HG03460 (cell line): ENCODE data around the gene ROCK1.

Experiments
- ATAC-seq: cut with Tn5 transposase; IDR thresholded peaks from one replicate; pipeline ENCODE4 v1.9.1; 2021; ENCODE audit not compliant: unreplicated experiment

Gene ROCK1

DNA sequence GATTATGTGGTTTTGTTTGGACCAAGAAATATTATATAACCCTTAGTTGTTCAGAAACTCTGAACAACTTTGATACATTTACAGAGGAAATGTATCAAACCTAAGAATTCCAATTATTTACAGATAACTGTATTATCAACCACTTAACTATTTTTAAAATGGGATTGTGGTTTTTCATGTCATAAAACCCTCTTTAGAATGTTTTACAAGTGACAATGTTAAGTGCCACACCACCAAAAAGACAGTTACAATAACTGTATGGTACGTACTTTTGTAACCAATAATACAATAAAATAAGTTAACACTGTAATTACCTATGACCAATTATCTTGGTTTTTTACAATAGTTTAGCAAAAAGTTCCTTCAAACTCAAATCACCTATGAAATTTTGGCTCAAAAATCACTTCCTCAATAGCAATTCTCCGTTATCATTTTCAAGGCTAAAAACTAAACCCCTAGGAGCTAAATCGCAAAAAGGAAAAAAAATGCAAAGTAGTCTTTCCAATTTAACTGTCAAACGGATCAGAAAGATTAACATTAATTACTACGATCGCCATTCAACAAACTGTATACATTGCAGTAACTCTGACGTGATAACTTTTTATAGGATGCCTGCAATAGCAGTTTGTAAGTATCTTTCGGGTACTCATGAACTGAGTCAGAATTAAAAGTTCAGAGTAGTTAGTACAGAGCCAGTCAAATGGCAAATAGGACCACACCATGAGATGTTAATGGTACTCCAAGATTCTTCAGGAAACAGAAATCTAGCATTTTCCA is 1.5 kb downstream of the ROCK1 start:
- ATAC-seq, result no peak

DNA sequence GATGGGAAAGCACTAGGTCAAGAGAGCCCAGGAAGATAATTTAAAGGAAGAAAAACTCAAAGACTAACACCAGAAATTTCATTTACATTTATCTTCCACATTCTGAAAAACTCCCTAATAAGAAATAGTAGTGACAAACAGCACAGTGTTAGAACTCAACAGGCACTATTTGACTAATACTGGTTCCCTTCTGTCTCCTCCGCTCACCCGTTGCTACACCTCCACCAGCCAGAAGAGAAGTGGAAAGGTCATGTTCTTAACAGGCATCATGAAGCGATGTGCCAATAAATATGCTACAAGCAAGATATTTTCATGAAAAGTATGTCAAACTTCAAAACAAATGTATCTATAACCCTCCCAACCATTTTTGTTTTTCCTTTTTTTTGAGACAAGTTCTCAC is 5.7 kb downstream of the ROCK1 start:
- ATAC-seq, result no peak

DNA sequence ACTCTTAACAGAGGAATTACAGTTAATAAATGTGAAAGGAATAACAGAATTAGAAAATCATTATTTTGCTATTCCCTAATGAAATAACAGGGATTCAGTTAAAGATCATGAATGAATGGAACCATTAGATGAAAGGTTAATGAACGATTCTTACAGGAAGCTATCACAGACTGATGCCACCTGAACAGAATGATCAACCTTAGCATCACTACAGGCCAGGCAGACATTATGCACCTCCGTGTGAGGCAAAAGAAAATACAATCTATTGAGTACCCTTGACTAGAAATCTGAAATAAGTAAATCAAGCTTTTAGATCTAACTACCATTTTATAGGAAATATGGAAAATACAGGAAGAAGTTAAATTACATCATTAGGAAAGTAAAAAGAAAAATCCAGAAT is 10.4 kb downstream of the ROCK1 start:
- no peak for ATAC-seq

DNA sequence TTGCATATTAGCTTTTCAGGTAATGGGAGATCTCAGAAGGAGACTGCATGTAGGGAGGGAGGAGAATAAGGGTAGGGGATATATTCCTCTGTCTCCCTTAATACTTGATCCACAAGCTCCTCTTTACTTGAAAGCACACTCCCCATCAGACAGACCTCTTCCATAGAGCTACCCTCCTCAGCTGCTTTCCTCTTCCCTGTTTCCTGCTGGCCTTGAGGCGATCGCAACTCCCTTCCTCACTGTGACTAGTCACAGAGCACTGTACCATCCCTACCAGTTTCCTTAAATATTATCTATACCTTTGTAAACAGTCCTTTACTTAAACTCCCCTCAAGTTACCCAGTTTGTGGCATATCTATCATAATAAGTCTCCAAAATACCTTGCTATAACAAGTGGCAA is 10.9 kb downstream of the ROCK1 start:
- no peak for ATAC-seq

DNA sequence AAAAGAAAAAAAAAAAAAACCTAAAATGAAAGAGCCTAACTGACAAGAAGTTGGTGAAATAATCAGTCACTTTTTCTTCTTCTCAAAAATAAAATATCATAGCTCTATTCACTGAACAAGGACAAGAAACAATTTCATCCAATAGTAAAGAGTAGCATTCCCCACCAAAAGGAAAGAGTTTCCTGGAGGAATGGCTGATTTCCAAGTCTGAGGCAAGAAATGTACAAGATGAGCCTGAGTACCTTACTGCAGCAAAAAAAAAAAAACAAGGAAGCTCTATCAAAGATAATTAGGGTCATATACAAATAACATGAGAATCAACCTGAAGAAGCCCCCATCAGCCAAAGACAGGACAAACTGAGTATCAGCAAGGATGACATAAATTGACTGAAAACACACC is 11.5 kb downstream of the ROCK1 start:
- no peak for ATAC-seq

DNA sequence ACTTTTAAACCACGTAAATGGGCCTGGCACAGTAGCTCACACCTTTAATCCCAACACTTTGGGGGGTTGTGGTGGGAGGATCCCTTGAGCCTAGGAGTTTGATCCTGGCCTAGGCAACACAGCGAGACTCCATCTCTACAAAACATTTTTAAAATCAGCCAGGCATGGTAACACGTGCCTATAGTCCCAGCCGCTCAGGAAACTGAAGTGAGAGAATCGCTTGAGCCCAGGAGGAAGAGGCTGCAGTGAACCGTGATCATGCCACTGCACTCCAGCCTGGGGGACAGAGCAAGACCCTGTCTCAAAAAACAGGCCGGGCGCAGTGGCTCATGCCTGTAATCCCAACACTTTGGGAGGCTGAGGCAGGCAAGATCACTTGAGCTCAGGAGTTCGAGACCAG is 12.2 kb downstream of the ROCK1 start:
- peak; percentile 71 for ATAC-seq

DNA sequence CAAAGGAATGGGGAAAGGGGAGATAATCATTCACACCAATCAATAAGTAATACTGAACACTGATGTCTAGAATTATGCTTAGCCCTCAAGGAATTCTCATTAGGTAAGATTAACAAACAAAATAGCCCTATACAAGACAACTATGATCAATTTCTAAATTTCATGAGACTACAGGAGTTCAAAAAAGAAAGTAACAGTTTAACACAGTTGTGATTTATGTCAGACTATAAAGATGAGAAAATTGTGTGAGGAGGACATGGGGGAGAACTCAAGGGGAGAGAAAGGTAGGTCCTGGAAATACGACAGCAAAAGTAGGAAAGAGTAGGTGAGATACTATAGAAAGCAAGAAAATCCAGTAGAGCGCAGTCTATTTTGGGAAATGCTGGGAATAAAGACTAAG is 14.9 kb downstream of the ROCK1 start:
- no peak for ATAC-seq

DNA sequence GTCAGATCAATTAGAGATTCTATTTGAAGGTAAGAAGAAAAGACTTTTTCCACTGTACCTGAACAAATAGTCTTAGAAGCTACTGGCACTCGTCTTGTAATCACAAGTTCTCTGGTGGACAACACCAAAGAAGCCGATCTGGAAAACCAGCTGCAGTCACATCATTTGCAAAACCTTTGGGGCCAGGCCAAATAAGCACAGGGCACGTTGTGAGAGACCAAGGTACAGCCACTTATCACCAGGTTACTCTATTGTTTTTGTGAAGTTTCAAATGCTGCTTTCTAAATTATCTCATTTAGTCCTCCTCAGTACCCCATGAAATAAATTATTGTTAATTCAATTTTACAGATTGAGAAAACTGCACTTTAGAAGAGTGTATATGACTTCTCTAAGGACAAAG is 18.5 kb downstream of the ROCK1 start:
- no peak for ATAC-seq

DNA sequence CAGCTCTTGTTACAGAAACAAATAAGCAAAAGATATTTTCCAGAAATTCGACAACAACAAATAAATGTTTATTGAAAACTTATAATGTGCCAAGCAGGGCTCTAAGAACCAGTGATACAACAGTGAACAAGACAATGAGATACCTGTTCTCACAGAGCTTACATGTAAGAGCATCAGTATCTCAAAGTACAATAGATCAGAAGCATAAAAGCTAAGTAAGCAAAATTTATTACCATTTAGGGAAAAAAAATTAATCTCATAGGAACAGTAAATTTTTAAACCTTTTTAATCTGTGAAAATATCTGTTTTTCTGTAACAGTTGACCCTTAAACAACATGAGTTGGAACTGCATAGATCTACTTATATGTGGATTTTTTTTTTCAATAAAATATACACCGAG is 20.9 kb downstream of the ROCK1 start:
- ATAC-seq, result no peak

DNA sequence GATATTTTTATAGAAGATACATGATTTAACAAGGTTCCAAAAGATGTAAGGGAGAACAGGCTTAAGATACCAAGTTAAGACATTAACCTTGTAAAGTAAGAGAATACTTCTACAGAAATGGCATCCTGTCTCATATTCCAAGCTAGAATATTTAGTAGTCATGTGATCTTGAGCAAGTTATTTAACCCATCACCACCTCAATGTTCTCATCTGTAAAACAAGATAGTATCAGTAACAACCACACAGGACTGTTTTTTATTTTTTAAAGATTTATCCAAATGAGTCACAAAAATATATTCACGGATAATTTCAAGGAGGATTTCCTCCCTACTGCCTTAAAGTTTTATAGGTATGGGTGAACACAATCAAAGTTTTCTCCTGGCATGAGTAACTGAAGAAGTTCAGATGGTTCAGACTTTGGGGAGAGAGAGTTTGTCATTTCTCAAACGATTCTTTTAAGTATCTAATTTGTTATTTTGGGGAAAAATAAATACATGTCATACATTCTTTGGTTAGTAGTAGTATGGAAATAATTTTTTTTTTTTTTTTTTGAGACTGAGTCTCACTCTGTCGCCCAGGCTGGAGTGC is 25.9 kb downstream of the ROCK1 start:
- no peak for ATAC-seq

DNA sequence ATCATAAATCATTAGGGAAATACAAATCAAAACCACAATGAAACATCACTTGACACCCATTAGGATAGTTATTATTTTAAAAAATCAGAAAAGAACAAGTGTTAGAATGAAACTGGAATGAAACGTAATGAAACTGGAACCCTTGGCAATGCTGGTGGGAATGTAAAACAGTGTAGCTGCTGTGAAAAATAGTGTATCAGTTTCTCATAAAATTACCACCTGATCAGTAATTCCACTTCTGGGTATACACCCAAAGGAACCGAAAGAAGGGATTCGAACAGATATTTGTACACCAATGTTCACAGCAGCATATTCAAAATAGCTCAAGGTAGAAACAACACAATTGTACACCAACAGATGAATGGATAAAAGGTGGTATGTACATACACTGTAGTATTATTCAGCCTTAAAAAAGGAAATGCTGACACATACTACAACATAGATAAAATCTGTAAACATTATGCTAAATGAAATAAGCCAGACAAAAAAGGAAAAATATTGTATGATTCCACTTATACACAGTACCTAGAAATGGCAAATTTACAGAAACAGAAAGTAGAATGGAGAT is 27.0 kb downstream of the ROCK1 start:
- no peak for ATAC-seq

DNA sequence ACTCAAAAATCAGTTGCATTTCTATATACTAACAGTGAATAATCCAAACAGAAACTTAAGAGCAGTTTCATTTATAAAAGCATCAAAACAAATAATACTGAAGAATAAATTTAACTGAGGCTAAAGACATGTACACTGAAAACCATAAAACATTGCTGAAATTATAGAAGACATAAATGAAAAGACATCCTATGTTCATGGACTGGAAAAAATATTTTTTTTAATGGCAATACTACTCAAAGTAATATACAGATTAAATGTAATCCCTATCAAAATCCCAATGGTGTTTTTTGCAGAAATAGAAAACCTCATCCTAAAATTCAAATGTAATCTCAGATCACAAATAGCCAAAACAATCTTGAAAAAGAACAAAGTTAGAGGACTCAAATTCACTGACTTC is 28.6 kb downstream of the ROCK1 start:
- ATAC-seq, result no peak

DNA sequence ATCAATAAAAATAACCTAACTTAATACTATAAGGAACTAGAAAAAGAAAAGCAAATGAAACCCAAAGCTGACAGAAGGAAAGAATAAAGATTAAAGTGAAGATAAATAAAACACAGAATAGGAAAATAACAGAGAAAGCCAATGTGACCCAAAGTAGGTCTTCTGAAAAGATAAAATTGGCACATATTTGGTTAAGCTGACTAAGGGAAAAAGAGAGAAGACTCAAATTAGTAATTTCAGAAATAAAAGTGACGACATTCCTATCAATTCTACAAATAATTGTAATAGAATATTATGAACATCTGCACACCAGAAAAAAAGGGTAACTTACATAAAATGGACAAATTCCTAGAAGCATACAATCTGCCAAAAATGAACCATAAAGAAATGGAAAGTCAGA is 30.2 kb downstream of the ROCK1 start:
- ATAC-seq, result no peak

DNA sequence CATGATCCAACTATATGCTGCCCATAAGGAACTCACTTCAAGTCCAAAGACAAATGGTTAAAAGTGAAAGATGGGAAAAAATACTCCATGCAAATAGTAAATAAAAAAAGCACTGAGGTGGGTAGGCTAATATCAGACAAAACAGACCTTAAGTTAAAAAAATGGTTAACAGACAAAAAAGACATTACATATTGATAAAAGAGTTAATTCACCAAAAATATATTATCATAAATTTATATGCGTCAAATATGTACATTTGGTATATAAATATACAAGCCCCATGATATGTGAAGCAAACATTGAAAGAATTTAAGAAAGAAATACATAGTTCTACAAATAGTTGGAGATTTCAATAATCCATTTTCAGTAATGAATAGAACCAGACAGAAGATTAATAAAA is 31.0 kb downstream of the ROCK1 start:
- no peak for ATAC-seq

DNA sequence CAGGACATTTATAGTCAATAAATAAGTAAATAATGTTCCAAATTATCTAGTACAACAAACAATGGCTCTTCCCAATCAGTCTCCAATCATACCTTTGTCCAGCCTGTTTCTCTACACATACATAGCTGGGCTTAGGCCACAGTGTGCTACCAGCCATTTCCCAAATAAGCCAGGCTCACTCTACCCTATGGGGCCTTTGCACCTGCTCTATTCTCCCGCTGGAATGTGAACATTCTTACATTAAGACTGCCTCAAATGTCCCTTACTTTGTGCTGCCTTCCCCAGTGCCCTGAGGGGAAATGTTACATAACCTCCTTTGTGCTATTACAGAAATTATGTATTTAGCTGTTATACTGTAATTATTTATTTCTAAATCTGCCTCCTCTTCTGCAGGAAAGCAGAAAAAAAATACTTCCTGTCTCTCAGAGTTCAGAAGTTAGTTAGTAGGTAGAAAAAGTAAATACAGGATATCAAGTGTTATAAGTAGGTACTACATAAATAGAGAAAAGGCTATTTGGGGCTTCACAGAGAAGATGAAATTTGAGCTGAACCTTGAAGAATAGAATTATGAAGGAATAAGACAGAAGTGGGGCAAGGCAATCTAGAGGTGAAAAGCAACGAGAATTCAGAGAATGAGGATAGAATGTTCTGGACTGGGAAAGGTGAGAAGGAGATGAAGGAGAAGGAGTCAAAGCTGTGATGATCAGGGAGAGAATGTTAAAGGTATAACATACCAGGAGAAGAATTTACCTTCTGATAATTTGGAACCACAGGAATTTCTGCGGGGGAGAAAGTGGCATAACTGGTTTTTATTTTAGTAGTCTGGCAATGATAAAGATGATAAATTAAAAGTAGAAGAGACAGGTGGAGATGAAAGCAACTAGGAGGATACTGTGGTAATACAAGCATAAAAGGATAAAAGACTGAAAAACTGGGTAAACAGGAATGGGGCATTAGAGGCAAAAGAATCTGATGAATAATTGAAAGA is 37.0 kb downstream of the ROCK1 start:
- ATAC-seq, result no peak

DNA sequence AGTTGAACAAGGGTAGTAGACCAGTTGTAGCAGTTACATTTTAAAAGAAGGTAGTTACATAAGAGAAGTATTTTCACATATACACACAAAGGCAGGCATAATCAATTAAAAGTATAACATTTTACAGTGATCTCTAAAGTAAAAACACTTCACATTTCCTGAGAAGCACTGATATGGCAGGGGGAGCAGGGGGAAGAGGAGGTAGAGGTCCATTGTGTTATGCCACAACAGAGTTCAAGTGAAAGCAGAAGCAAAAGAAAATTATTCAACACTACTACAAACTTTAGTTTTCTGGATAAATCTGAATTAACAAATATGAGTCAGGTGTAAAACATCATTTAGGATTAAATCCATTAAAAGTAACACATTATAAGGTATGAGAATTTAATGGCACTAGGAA is 38.4 kb downstream of the ROCK1 start:
- no peak for ATAC-seq

DNA sequence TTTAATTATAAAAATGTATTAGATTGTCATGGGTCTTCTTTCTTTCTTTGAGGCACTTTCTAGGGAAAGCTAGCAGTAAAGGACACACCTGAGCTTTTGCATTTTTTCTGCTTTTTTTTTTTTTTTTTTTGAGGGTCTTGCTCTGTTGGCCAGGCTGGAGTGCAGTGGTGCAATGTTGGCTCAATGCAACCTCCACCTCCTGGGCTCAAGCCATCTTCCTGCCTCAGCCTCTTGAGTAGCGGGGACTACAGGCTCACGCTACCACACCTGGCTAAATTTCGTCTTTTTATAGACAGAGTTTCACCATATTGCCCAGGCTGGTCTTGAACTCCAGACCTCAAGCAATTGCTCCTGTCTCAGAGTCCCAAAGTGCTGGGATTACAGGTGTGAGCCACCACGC is 40.5 kb downstream of the ROCK1 start:
- ATAC-seq, result no peak

DNA sequence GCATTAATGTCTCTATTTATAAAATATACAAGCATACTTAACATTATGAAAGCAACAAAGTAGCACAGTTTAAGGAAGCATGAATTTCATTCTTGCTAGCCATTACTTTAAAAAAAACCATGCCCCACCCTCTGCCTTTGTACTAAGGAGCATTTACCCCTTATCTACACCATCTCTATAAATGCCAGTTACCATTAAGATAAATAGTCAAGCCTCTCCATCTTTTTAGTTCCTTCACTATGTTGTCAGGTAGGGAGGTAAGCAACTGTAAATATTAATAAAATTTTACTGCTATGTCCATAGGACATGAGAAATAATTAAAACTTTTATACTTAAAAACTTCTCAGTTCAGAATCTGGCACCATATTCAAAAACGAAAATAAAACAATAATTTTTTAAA is 42.1 kb downstream of the ROCK1 start:
- ATAC-seq, result no peak

DNA sequence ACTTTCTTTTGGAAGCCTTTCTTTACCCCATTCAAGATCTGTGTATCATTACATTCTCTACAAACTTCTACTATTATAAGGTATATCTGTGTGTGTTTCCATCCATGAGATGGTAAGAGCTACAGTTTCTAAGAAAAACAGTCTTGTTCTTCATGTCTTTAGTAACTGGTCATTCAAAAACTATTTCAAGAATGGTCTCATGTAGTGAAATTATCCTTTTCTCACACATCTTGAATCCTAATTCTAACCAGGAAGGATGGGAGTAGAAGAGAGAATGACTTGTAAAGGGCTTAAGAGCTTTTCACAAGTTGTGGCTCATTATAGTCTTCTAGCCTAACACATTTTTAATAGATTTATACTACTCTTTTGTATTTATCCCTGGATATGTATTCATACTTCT is 47.3 kb downstream of the ROCK1 start:
- no peak for ATAC-seq

DNA sequence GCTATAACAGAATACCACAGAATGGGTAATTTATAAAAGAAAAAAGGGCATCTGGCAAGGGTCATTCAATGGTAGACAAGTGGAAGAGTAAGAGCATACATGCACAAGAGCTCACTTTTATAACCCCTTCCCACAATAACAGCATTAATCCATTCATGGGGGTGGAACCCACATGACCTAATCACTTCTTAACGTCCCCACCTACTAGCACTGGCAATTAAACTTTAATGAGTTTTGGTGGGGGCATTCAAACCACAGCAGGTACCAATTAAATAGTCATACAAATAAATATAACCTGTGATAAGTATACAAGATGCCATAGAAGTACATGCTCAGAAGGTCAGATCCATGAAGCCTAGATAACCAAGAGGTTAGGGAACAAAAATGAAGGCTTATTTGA is 48.6 kb downstream of the ROCK1 start:
- no peak for ATAC-seq

DNA sequence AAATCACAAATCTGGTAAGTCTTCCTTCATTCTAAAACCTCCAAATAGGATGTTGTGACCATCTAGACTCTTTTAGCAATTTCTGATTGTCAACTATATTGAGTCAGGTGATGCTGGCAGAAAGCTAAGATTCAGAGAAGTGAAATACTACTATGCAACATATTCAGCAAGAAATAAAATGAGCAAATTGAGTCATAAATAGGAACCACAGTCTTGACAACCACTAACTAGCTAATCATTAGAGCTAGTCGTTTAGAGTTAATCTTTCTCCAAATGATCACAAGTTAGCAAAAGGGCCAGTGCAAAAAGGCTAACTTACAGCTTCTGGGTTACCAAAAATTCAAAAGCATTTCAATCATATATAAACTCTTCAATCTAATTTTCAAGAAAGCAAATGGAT is 54.5 kb downstream of the ROCK1 start:
- peak; percentile 53 for ATAC-seq

DNA sequence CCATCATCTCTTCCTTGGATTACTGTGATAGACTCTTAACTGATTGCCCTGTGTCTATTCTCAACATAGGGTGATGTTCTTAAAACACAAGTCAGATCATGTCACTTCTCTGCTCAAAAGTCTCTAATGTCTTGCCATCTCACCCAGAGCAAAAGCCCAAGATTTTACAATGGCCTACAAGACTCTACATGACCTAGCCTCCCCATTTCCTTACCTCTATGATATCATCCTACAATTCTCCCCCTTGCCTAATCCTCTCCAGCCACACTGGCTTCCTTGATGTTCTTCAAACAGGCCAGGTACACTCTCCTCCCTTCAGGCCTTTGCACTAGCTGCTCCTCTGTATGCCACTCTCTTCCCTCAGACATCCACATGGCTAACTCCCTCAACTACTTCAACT is 55.1 kb downstream of the ROCK1 start:
- no peak for ATAC-seq
